ENCODE data around the gene NELFA. TPM values are rescaled to one million over a fixed set of nuclear protein-coding genes. Genes with fewer than 3 reads are reported as not detected.

Gene NELFA
- total and polyA plus RNA-seq, 10 of the 15 experiments (the other 5 are each of a cell fraction or from before 2014, with no cell fraction given): 0.39 to 38.6 (median 16.7) TPM

- RAD21 ChIA-PET (ENCODE audit: unreplicated experiment): no interaction called here
- no peak overlapping the region for H2AFZ ChIP-seq (ENCODE audit: control insufficient read depth, low read depth, low read length)
- no peak overlapping the region for H3K4me2 ChIP-seq (ENCODE audit: control insufficient read depth, insufficient read depth)
- H3K4me3 ChIP-seq: no peak overlapping the region
- intact Hi-C loops (cut with micrococcal nuclease; ENCODE audit: unreplicated experiment) (no loop called here), in situ Hi-C loops (cut with MboI) (no loop called here)
- H3K9me3 ChIP-seq (replicated peaks; ENCODE audit: control insufficient read depth, insufficient read depth, low read length): no peaks in the 10 kb centered on the region
- H3K27me3 ChIP-seq (replicated peaks in 1 of 2; ENCODE audit: control insufficient read depth in 2 of 2, insufficient read depth in 2 of 2, low read length in 1 of 2): no peaks in the 10 kb centered on the region
- no TSS peak for BruUV-seq (replicated peaks)
- H3K27ac ChIP-seq (ENCODE audit: control insufficient read depth, insufficient read depth): no peak overlapping the region
- no peak overlapping the region for H3K9ac ChIP-seq (ENCODE audit: control insufficient read depth, insufficient read depth, low read length)
- TF ChIP-seq IRF3 (IDR thresholded peaks at IDR 0.05) (no peak), MTA2 (IDR thresholded peaks at IDR 0.05; ENCODE audit: low read depth) (no peak), KLF5 (IDR thresholded peaks at IDR 0.05; ENCODE audit: partially characterized antibody) (no peak), SUPT20H (IDR thresholded peaks at IDR 0.05; ENCODE audit: borderline replicate concordance, control insufficient read depth, low read depth, low read length) (no peak), CREM (IDR thresholded peaks at IDR 0.05; ENCODE audit: low read depth) (no peak), CHD1 (IDR thresholded peaks at IDR 0.05; ENCODE audit: low read depth, low read length) (no peak), NBN (IDR thresholded peaks at IDR 0.05) (no peak), TAF1 (IDR thresholded peaks at IDR 0.05; ENCODE audit: borderline replicate concordance, low read depth, low read length) (no peak), IRF5 (IDR thresholded peaks at IDR 0.05; ENCODE audit: borderline replicate concordance) (no peak), SPI1 (IDR thresholded peaks at IDR 0.05; ENCODE audit: borderline replicate concordance, insufficient read depth, low read depth, low read length) (no peak)
- no peaks in the 10 kb centered on the region for H3K79me2 ChIP-seq (ENCODE audit: control insufficient read depth, insufficient read depth, low read length)
- CTCF ChIA-PET: no interaction called here
- H3K4me1 ChIP-seq (ENCODE audit: control insufficient read depth, insufficient read depth, low read length): no peaks in the 10 kb centered on the region
- peaks cover 18 to 49% of the 10 kb centered on the region in 2 experiments for H3K36me3 ChIP-seq (ENCODE audit: control insufficient read depth in 2 of 2, insufficient read depth in 2 of 2, low read length in 1 of 2)
- no peaks in the 10 kb centered on the region for H4K20me1 ChIP-seq (ENCODE audit: control insufficient read depth, insufficient read depth)
- no peak for FAIRE-seq
- POLR2A ChIA-PET: no interaction called here
- ATAC-seq: no peak
- SMC1A ChIA-PET (ENCODE audit: uncharacterized antibody, unreplicated experiment): no interaction called here
- no peak for DNase-seq (ENCODE audit: low read depth, low spot score)
- WGBS (ENCODE audit: insufficient coverage, insufficient replicate concordance, low lambda C conversion rate, missing lambda C conversion rate): 95% methylated on average over 35 of the region's 35 CpGs
Measured at GRCh38 chr4:1976416-1977352, 32.1 kb downstream of the NELFA start.

All from GM12878 (cell line).